PC-9 (cell line): ENCODE measurements around the gene TCP11.

Source experiments
- CTCF ChIP-seq: fragments of 200-600 bp; sonication (generic); conservative IDR thresholded peaks from 2 replicates; pipeline ENCODE4 v1.6.1; 2017; ENCODE audit warnings: mixed run types, antibody characterized with exemption, mild to moderate bottlenecking, moderate library complexity
- EZH2 ChIP-seq: fragments of 200-600 bp; sonication (generic); IDR thresholded peaks from 2 replicates; pipeline ENCODE4 v1.8.0; 2017; ENCODE audit warnings: antibody characterized with exemption, low read depth

DNA sequence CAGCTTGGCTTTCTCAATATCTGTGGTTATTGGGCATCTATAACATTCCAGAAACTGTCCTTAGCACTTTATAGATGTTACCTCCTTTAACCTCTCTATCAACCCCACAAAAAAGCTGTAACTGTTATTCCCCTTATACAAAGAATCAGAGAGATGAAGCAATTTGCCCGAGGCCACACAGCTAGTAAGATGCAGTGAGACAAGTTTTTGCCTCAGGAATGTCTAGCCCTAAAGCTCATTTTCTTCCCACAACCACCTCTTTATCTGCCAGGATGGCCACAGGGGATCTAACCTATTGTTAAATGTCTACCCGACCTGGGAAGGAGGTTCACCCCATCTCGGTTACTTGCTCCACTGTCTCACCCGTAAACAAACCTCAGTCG lies 31.9 kb upstream of the TCP11 start:
- TF ChIP-seq CTCF (no peak), EZH2 (no peak)
